RPMI7951 (cell line): ENCODE data around the gene ERC2. TPM values are rescaled to one million over a fixed set of nuclear protein-coding genes. Genes with fewer than 3 reads are reported as not detected.
"Not testable (repeated sequence)": the region's sequence is repeated elsewhere in the genome, so short reads cannot be mapped to it uniquely, and the experiment has no call there.

Experiments
- DNase-seq: peaks from one replicate; pipeline ENCODE4 v3.0.0-alpha.2; 2012; ENCODE audit warnings: low read depth
- total RNA-seq: library from RNA; depleted of rRNA; stranded (reverse); fragments of >200 nt; shearing (Covaris generic); gene quantifications from 2 replicates; pipeline ENCODE4 v1.2.3, GENCODE V29; 2014; rRNA removed

ERC2 gene
- 0.10 and 0.24 TPM in 2 replicates for total RNA-seq

- peak; percentile 17 for DNase-seq
Observed at GRCh38 chr3:56468184-56469106, at the start of gene ERC2. TSS of gene ERC2 (minus strand) at chr3:56468467.

- no peak for DNase-seq
Observed at GRCh38 chr3:56502738-56503137, 34.5 kb upstream of the ERC2 start.

GRCh38 chr3:56496376-56496775, 28.1 kb upstream of the ERC2 start:
- DNase-seq = not testable (repeated sequence)

DNA sequence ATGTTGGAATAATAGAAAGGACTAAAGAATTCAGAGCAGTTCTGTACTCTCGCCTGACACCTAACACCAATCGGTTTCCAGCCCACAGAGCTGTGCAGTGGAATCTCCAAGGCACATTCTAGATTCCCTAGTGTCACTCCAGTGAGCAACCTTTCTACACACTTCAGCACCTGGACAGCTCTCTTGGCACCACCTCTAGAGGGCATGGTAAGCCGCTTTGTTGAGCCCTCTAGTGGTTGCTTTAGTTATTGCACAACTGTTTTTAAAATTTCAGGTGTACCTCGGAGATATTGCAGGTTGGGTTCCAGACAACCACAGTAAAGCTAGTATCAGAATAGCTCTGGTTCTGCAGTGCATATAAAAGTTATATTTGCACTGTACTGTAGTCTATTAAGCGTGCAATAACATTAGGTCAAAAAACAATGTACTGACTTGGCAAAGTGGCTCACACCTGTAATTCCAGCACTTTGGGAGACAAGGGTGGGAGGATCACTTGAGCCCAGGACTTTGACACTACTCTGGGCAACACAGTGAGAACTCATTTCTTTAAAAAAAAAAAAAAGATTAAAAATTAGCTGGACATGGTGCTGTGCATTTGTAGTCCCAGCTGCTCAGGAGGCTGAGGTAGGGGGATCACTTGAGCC, 26.5 kb upstream of the ERC2 start:
- DNase-seq = peak; percentile 81

DNA sequence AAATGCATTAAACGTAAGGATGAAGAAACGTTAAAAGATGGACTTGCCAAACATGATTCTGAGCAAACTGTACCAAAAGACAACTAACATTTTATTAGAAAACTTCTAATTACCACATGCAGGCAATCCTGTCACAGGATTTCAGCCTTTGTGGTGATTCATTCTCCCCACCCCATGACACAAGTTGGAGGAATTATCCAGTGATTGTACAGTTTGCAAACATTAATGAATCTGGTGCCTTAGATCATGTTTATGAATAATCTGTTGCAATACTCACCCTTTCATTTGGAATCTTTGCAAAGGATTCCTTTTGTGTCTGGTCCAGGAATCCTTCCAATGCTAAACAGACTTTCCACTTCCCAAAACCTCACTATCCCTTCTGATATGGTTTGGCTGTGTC, 23.3 kb upstream of the ERC2 start:
- no peak for DNase-seq

GRCh38 chr3:56488812-56489600, 20.7 kb upstream of the ERC2 start:
- DNase-seq = no peak

DNA sequence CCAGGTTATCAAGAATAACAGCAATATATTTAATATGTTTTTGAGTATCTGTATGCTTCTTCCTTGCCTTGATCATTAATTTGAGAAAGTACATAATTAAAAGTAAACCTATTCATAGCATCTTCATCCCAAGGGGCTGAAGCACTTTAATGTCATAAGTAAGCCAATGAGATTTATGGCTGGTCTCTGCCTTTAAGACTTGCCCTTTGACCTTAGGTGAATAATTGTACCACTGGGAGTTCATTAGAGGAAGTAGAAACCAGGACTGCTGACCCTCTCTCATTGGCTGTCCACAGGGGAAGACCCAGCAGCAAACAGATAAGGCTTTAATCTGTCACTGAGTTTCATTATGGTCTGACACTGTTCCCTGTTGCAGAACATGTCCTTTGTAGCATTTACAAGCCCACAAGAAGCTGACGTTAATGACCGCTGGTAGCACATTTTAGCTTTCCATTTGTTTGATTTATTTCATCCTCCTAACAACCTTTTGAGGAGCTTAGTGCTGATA, 16.3 kb upstream of the ERC2 start:
- no peak for DNase-seq

DNA sequence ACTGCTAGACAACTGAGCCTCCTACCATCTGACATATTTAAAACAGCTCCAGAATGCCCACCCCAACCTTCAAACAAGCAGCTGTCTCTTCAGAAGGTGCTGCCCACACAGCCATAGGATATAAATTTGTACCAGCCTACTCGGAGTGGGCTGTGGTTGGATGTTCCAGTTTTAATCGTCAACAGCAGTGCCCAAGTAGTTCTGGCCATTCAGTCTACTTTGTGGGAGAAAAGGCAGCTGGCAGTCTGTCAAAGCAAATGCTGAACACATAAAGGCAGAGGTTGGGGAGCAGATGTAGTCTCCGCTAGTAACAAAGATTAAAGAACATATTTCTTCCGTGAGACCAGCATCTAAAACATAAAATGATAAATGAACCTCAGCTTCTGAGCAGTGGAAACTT, 15.9 kb upstream of the ERC2 start:
- DNase-seq = no peak

DNA sequence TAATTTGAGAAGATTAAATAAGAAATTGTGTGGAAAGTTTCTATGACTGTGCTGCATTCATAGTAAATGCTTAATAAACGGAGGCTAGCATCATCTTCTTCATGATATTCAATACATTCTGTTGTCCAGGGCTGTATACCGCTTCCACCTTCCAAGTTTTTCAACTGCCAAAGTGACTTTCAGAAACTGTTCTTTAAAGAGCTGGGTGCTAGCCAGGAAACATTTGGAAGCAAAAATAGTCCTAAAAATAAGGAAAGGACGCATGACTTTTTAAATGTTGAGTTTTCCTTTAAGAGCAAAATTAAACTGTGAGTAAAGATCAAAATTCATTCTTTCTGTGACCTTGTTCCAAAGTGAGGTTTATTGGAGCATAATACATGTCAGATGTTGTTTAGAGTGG, 9.4 kb upstream of the ERC2 start:
- no peak for DNase-seq

GRCh38 chr3:56476771-56477170, 8.5 kb upstream of the ERC2 start:
- DNase-seq = no peak

DNA sequence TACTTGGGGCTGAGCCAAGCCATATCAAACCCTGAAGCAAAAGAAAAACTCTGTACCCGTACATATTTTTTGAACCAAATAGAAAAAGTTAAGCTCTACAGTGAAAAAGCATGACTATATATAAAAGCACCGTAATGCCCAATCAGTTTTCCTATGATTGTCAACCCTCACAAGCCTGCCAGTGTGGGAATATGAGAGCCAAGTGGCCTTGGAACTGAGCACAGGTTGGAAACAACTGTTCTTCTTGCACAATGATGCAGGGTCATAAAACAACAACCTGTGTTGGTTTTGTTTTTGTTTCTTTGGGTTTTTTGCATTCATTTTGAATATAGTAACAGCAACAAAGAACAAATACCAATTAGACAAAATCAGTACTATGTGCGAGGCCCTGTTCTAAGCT, 3.5 kb upstream of the ERC2 start:
- DNase-seq = no peak

- DNase-seq = no peak
Observed at GRCh38 chr3:56469141-56469540, 874 bp upstream of the ERC2 start.

GRCh38 chr3:56467801-56468183, 475 bp downstream of the ERC2 start:
- no peak for DNase-seq

DNA sequence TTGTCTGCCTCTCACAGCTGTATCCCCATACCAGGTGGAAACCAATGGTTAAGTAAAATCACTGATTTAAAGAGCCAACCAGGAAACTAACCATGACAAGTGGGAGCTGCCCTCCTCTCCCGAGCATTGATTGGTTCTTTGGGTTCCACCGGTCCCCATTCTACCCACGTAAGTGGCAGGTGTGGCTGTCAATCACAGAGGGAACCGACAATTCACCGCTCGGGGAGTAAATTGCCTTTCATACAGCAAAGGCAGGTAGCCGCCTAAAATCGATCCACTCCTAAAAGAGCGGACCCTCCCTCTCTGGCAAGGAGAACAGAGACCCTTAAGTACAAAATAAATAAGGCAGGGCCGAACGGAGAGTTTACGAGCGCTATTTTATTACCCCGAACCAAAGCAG, 1.2 kb downstream of the ERC2 start:
- DNase-seq = peak; percentile 25

- no peak for DNase-seq
Observed at GRCh38 chr3:56459719-56460118, 8.5 kb downstream of the ERC2 start.

DNA sequence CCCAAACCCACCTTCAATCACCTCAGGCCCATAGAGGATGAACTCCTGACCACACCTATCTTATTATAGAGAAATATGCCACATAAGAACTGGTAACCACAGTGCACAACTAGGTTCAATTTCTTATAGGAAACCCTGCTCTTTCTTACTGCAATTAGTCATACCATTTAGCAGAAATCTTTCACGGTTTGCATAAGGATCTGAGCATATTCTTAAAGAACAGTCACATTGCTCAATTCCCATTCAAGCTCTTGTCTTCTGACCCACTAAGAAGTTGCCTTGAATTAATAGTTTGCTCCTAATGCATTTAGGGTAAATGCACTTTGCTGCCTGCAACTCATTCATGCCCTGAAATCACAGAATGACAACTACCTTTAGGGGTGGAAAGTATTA, 9.2 kb downstream of the ERC2 start:
- no peak for DNase-seq

DNA sequence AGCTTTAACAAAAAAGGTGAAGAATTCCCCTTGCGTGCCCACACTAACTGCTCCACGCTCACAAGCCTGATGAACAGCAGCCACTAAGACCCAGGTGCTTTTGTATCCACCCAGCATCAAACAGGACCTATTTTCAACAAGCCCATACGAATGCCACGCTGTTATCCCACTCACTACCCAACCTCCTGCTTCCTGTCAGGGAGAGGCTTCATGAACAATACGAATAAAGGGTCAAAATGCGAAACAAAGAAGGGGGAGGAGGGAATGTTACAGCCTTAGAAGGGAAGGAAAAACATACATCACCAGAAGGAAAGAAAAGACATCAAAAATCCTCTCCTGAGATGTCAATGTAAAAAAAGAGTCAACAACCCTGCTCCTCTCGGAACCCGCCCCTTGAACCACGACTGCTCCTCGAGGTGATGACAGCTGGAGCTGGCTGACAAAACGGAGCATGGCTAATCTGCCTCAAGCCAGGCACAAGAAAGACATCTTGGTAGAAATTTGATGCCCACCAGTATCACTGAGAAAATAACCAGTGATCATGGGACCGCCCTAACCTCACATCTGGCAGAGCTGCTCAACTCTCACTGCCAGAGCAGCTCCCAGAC, 9.7 kb downstream of the ERC2 start:
- no peak for DNase-seq

- DNase-seq = no peak
Observed at GRCh38 chr3:56456117-56456516, 12.2 kb downstream of the ERC2 start.

DNA sequence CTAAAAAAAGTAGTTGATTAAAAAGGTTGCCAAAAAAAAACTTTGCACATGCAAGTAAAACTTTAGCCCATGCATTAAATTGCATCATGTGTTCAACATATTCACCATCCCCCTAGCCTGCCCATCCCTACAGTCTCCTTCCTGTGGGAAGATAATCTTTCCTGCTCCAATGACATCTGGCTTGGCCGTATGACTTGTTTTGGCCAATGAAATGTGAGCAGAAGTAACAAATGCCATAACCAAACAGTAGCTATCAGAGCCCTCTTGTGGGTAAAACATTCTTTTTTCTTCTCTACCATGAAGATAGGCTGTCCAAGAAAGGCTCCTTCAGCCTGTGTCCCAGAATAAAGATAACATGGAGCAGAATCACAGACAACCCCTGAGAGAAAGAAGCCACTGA, 15.3 kb downstream of the ERC2 start:
- peak; percentile 14 for DNase-seq

DNA sequence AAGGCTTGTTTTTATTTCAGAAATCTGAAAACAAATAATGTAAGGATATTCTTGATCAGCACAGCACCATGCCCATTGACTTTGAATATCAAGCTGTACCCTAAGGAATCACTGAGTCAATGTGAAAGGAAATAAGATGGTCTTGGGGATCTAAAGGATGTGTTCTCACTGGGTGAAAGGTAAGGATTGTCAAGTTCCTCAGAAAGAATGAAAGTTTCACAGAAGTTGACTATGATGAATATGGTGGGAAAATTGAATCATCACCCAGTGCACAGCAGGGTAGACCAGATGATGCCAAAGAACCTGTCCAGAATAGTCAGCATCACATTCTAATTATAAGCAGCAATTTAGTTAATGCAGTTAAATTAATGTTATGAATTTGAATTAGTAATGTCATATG, 16.2 kb downstream of the ERC2 start:
- no peak for DNase-seq

DNA sequence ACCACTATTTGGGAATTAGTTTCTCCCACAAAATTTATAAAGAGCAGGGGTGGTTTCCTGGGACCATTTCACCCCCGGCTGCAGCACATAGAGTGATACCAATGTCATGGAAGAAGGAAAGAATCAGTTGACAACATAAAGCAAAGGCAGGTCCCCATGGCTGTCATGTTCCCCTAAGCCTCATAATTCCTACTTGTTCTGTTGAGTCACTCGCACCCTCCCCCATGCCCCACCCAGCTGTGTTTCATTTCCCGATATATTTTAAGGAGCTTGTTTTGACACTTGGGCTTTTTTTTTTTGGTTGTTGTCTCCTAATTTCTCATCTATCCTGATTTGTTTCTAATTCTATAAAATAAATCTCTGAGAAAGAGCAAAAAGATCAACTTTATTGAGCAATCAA, 24.9 kb downstream of the ERC2 start:
- DNase-seq = no peak

- no peak for DNase-seq
Observed at GRCh38 chr3:56428667-56429066, 39.6 kb downstream of the ERC2 start.
